SK-N-SH treated with all-trans-retinoic acid at 6 μM for 48 hours (cell line): Measurements from ENCODE around the gene FAM227A.

Experiments
- BACH2 ChIP-seq: fragments of 250-450 bp; sonication (Bioruptor Pico); IDR thresholded peaks from 2 replicates; pipeline ENCODE4 v1.9.0; 2021; ENCODE audit warnings: mild to moderate bottlenecking, borderline replicate concordance
- TF ChIP-seq, protein P1 (sequence below): fragments of 250-450 bp; sonication (Bioruptor Pico); IDR thresholded peaks from 2 replicates; pipeline ENCODE4 v1.8.0; 2021; ENCODE audit warnings: low read depth, mild to moderate bottlenecking, moderate library complexity, borderline replicate concordance

DNA sequence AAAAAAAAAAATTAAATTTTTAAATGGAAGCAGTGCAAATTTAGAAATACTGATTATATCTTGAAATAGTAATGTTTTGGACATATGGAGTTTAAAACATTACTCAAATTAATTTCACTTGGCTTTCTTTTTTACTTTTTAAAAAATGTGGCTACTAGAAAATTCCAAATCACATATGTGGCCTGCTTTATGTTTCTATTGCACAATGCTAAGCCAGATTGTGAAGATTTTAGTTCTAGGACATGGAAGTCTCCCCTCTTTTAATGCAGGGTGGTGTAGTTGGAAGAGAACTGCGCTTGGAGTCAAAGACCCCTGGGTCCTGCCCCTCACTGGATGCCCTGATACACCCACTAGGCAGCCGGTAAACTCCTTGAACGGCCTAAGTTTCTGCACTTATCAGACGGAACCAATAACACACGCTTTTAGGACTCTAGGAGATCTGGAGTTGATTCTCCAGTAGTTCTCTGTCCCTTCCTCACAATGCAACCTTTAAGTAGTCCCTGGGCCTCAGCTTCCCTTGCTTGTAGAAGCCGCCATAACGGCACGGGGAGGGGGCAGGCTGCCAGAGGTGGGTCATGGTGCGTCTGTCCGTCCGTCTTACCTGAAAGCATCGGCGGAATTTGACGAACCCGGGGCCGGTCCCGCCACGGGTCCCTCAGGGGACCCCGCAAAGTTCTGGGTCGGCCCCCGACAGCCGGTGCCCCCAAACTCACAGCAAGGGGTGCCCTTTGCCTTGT, 505 bp downstream of the FAM227A start:
- no peak for TF ChIP-seq BACH2 (CRISPR knock-in tag)
- TF ChIP-seq, protein P1, sequence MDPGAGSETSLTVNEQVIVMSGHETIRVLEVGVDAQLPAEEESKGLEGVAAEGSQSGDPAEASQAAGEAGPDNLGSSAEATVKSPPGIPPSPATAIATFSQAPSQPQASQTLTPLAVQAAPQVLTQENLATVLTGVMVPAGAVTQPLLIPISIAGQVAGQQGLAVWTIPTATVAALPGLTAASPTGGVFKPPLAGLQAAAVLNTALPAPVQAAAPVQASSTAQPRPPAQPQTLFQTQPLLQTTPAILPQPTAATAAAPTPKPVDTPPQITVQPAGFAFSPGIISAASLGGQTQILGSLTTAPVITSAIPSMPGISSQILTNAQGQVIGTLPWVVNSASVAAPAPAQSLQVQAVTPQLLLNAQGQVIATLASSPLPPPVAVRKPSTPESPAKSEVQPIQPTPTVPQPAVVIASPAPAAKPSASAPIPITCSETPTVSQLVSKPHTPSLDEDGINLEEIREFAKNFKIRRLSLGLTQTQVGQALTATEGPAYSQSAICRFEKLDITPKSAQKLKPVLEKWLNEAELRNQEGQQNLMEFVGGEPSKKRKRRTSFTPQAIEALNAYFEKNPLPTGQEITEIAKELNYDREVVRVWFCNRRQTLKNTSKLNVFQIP (CRISPR knock-in tag) = no peak
